Measurements from ENCODE around the gene SRGAP2B. TPM values are rescaled to one million over a fixed set of nuclear protein-coding genes. Genes with fewer than 3 reads are reported as not detected.
A peak's percentile ranks its signal among the peaks of the same experiment; 100 is the strongest.
"Not testable (repeated sequence)": the region's sequence is repeated elsewhere in the genome, so short reads cannot be mapped to it uniquely, and the experiment has no call there.

SRGAP2B gene
- total RNA-seq, 2 donors from 2014 or later = 46.6 to 64.4 TPM

- H3K9me3 Mint-ChIP-seq; ATAC-seq; H3K27me3 Mint-ChIP-seq; H3K27ac Mint-ChIP-seq; H3K4me1 Mint-ChIP-seq (ENCODE audit: low read depth in 2 of 2); H3K36me3 Mint-ChIP-seq; DNase-seq (ENCODE audit: low spot score); H3K4me3 Mint-ChIP-seq: not testable (repeated sequence)
These were observed 19.5 kb upstream of the SRGAP2B start for GRCh38 chr1:145114560-145115057.

GRCh38 chr1:145112703-145113102 lies 17.6 kb upstream of the SRGAP2B start:
- H3K36me3 Mint-ChIP-seq; H3K27me3 Mint-ChIP-seq; H3K27ac Mint-ChIP-seq; H3K4me1 Mint-ChIP-seq (ENCODE audit: low read depth in 2 of 2); H3K4me3 Mint-ChIP-seq; H3K9me3 Mint-ChIP-seq; DNase-seq (ENCODE audit: low spot score); ATAC-seq: not testable (repeated sequence)

- H3K27me3 Mint-ChIP-seq; H3K4me3 Mint-ChIP-seq; H3K4me1 Mint-ChIP-seq (ENCODE audit: low read depth in 2 of 2); DNase-seq (ENCODE audit: low spot score); H3K9me3 Mint-ChIP-seq; ATAC-seq; H3K27ac Mint-ChIP-seq; H3K36me3 Mint-ChIP-seq: not testable (repeated sequence)
These were observed 16.5 kb upstream of the SRGAP2B start for GRCh38 chr1:145111674-145112073.

- ATAC-seq; H3K4me3 Mint-ChIP-seq; H3K4me1 Mint-ChIP-seq (ENCODE audit: low read depth in 2 of 2); H3K27ac Mint-ChIP-seq; H3K36me3 Mint-ChIP-seq; H3K27me3 Mint-ChIP-seq; H3K9me3 Mint-ChIP-seq; DNase-seq (ENCODE audit: low spot score): not testable (repeated sequence)
These were observed 8.2 kb upstream of the SRGAP2B start for GRCh38 chr1:145103294-145103693.

- H3K4me1 Mint-ChIP-seq (ENCODE audit: low read depth in 2 of 2); H3K27me3 Mint-ChIP-seq; ATAC-seq; H3K27ac Mint-ChIP-seq; H3K9me3 Mint-ChIP-seq; H3K4me3 Mint-ChIP-seq; DNase-seq (ENCODE audit: low spot score); H3K36me3 Mint-ChIP-seq: not testable (repeated sequence)
These were observed 6.6 kb upstream of the SRGAP2B start for GRCh38 chr1:145101725-145102124.

GRCh38 chr1:145094655-145095211 lies 395 bp downstream of the SRGAP2B start:
- H3K9me3 Mint-ChIP-seq; H3K27ac Mint-ChIP-seq; H3K4me1 Mint-ChIP-seq (ENCODE audit: low read depth in 2 of 2); DNase-seq (ENCODE audit: low spot score); H3K36me3 Mint-ChIP-seq; H3K27me3 Mint-ChIP-seq; H3K4me3 Mint-ChIP-seq: not testable (repeated sequence)
- peak; percentile 21 to 29 for ATAC-seq

GRCh38 chr1:145093517-145094149 lies 1.5 kb downstream of the SRGAP2B start:
- not testable (repeated sequence) for DNase-seq (ENCODE audit: low spot score); H3K36me3 Mint-ChIP-seq; H3K4me1 Mint-ChIP-seq (ENCODE audit: low read depth in 2 of 2); ATAC-seq; H3K27ac Mint-ChIP-seq; H3K27me3 Mint-ChIP-seq; H3K9me3 Mint-ChIP-seq
- H3K4me3 Mint-ChIP-seq = peak overlapping the region; percentile 84

GRCh38 chr1:145082483-145083255 lies 12.5 kb downstream of the SRGAP2B start:
- H3K36me3 Mint-ChIP-seq; DNase-seq (ENCODE audit: low spot score); H3K27me3 Mint-ChIP-seq; H3K9me3 Mint-ChIP-seq; ATAC-seq; H3K27ac Mint-ChIP-seq; H3K4me1 Mint-ChIP-seq (ENCODE audit: low read depth in 2 of 2); H3K4me3 Mint-ChIP-seq: not testable (repeated sequence)

- not testable (repeated sequence) for H3K4me1 Mint-ChIP-seq (ENCODE audit: low read depth in 2 of 2); ATAC-seq; H3K36me3 Mint-ChIP-seq; H3K9me3 Mint-ChIP-seq; H3K27ac Mint-ChIP-seq; DNase-seq (ENCODE audit: low spot score); H3K27me3 Mint-ChIP-seq; H3K4me3 Mint-ChIP-seq
These were observed 14.9 kb downstream of the SRGAP2B start for GRCh38 chr1:145080193-145080592.

- H3K36me3 Mint-ChIP-seq; H3K9me3 Mint-ChIP-seq; ATAC-seq; H3K27me3 Mint-ChIP-seq; H3K4me3 Mint-ChIP-seq; DNase-seq (ENCODE audit: low spot score); H3K27ac Mint-ChIP-seq; H3K4me1 Mint-ChIP-seq (ENCODE audit: low read depth in 2 of 2): not testable (repeated sequence)
These were observed 15.4 kb downstream of the SRGAP2B start for GRCh38 chr1:145079737-145080136.

- not testable (repeated sequence) for H3K27ac Mint-ChIP-seq; H3K4me3 Mint-ChIP-seq; DNase-seq (ENCODE audit: low spot score); ATAC-seq; H3K9me3 Mint-ChIP-seq; H3K27me3 Mint-ChIP-seq; H3K4me1 Mint-ChIP-seq (ENCODE audit: low read depth in 2 of 2); H3K36me3 Mint-ChIP-seq
These were observed 16.2 kb downstream of the SRGAP2B start for GRCh38 chr1:145078787-145079370.

GRCh38 chr1:145077872-145078786 lies 17.0 kb downstream of the SRGAP2B start:
- DNase-seq (ENCODE audit: low spot score); H3K27me3 Mint-ChIP-seq: not testable (repeated sequence)

GRCh38 chr1:145076877-145077276 lies 18.3 kb downstream of the SRGAP2B start:
- H3K9me3 Mint-ChIP-seq; H3K27ac Mint-ChIP-seq; DNase-seq (ENCODE audit: low spot score); H3K4me1 Mint-ChIP-seq (ENCODE audit: low read depth in 2 of 2); H3K4me3 Mint-ChIP-seq; H3K27me3 Mint-ChIP-seq; H3K36me3 Mint-ChIP-seq; ATAC-seq: not testable (repeated sequence)

More at GRCh38 chr1:145077872-145078786, 17.0 kb downstream of the SRGAP2B start:
- not testable (repeated sequence) for H3K9me3 Mint-ChIP-seq; H3K27ac Mint-ChIP-seq; H3K36me3 Mint-ChIP-seq; H3K4me1 Mint-ChIP-seq (ENCODE audit: low read depth in 2 of 2); ATAC-seq; H3K4me3 Mint-ChIP-seq
